ENCODE measurements around the gene LIF. TPM values are rescaled to one million over a fixed set of nuclear protein-coding genes. Genes with fewer than 3 reads are reported as not detected.

Gene LIF
- total RNA-seq, 4 donors from 2014 or later = 0.19 to 4.8 (median 1.6) TPM

DNA sequence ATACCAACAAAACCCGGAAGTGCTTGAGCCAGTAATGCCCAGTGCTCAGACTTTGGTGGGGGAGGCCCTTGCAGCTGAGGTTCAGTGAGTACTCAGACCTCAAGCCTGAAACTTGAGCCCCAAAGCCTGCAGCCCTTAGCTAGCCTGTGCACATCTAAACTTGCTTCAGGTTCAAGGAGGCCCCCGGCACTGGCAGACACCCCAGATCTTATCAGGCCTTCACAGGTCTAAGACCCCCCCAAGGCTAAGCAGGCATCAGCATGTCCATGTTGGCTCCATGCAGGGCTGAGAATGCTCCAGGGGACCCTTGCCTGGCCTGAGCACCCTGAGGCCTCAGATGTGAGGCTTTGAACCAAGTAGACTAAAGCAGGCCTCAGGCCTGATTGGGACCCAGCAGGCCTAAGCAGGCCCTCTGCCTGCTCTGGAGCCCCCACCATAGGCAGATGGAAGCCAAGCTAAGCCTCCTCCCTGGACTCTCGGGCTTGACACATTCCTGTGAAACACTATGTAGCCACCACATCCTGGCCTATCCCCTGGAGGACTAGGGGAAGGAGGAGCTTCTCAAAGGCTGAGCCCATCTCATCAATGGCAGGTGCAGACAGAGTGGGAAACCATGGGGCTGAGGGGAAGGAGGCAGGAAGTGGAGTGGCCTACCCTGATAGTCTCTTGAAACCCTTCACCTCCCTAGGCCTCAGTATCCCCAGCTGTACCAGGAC lies 43.9 kb upstream of the LIF start:
- intact Hi-C loops (cut with DNase I) = no loop called here
- peaks cover 41 to 52% (median 50%) of the 10 kb centered on the region in 4 donors for H3K4me1 ChIP-seq
- H3K27me3 ChIP-seq = no peaks in the 10 kb centered on the region
- H3K9me3 ChIP-seq = no peaks in the 10 kb centered on the region
- peaks cover 28 to 54% (median 49%) of the 10 kb centered on the region in 4 donors for H3K36me3 ChIP-seq
- H3K27ac ChIP-seq (replicated peaks in 1 of 4) = peak overlapping the region; percentile 94 to 99 (median 98)
- TF ChIP-seq EP300 (IDR thresholded peaks at IDR 0.05) = no peak
- no peak for TF ChIP-seq POLR2A (IDR thresholded peaks at IDR 0.05; ENCODE audit: low read depth)
- TF ChIP-seq POLR2AphosphoS5 (IDR thresholded peaks at IDR 0.05) = no peak
- TF ChIP-seq, protein P1, sequence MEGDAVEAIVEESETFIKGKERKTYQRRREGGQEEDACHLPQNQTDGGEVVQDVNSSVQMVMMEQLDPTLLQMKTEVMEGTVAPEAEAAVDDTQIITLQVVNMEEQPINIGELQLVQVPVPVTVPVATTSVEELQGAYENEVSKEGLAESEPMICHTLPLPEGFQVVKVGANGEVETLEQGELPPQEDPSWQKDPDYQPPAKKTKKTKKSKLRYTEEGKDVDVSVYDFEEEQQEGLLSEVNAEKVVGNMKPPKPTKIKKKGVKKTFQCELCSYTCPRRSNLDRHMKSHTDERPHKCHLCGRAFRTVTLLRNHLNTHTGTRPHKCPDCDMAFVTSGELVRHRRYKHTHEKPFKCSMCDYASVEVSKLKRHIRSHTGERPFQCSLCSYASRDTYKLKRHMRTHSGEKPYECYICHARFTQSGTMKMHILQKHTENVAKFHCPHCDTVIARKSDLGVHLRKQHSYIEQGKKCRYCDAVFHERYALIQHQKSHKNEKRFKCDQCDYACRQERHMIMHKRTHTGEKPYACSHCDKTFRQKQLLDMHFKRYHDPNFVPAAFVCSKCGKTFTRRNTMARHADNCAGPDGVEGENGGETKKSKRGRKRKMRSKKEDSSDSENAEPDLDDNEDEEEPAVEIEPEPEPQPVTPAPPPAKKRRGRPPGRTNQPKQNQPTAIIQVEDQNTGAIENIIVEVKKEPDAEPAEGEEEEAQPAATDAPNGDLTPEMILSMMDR (IDR thresholded peaks at IDR 0.05) = no peak
- DNase-seq (ENCODE audit: extremely low spot score) = no peak
- WGBS = 67% methylated on average over 2 of the region's 3 CpGs
- peak overlapping the region; percentile 76 to 99 (median 92) for H3K4me3 ChIP-seq

DNA sequence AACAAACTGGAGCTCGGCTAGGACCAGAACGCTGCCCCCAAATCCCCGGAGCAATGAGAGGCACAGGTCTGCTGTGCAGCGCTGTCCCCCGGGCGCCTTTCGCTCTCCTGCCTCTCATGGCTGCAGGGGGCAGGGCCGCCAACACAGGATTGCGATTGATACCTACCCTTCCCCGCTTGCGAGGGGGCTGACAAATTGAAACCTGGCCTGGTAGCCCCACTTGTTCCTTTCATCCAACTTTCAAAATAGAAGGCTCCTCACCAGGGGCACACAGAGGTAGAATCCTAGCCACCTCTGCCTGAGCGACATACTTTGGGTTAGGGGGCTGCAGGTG lies 43.4 kb upstream of the LIF start:
- Histone ChIP-seq H3K4me1 (peaks cover 41 to 52% (median 50%) of the 10 kb centered on the region in 4 donors), H3K27me3 (no peaks in the 10 kb centered on the region), H3K4me3 (peak overlapping the region; percentile 76 to 99 (median 92)), H3K36me3 (peaks cover 29 to 54% (median 49%) of the 10 kb centered on the region in 4 donors), H3K9me3 (no peaks in the 10 kb centered on the region), H3K27ac (replicated peaks in 1 of 4) (peak overlapping the region; percentile 94 to 99 (median 98))
- WGBS = 36% methylated on average over 5 of the region's 12 CpGs
- intact Hi-C loops (cut with DNase I) = loop anchor here (2.0 kb wide), 1 partner anchor 37 kb away; the partner anchor contains the start of gene TBC1D10A
- no peak for DNase-seq (ENCODE audit: extremely low spot score)
- TF ChIP-seq EP300 (IDR thresholded peaks at IDR 0.05) (no peak), POLR2A (IDR thresholded peaks at IDR 0.05; ENCODE audit: low read depth) (peak; percentile 51), POLR2AphosphoS5 (IDR thresholded peaks at IDR 0.05) (no peak)
- TF ChIP-seq, protein P1 (IDR thresholded peaks at IDR 0.05) = no peak

DNA sequence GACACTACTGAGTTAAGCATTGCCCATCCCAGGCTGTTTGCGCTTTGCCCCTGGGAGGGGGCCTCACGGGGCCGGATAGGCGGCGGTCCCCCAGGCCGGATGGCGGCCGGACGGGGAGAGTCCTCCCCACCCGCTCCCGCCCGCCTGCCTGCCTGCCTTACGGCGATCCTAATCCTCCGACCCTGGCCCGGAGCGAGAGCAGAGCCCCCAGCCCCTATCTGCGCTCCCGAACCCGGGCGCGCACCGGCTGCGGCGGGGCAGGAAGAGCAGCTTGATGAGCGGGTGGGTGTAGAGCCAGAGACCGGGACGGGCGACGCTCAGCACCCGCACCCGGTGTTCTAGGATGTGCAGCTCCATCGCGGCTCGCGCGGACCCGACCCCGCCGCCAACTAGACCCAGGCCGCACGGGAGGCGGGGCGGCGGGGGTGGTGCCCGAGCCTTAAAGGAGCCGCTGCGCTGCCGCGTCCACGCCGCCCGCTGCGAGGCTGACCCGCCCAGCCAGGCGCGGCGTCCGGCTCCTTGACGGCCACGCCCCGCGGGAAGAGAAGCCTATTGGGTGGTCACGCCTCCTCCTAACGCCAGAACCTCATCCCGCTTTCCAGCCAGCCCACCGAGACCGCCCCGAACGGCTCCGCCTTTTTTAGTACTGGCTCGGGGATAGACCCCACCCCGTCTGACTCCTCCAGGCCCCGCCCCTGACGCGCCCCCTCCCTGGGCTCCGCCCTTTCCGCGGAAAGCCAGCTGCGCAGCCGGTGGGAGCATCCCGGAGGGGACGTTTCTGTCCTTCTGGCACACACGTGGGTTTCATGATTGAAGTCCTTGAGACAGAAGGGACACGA lies 42.8 kb upstream of the LIF start, which contains the start of gene CASTOR1:
CASTOR1 (minus strand) TSS at position 365 of the 839 bp plus-strand sequence; CDS start at position 357, 8 bp downstream.
- Histone ChIP-seq H3K4me1 (peaks cover 41 to 52% (median 50%) of the 10 kb centered on the region in 4 donors), H3K27ac (replicated peaks in 1 of 4) (peak within 1 kb of the TSS; percentile 94 to 99 (median 98)), H3K36me3 (peaks cover 29 to 54% (median 49%) of the 10 kb centered on the region in 4 donors), H3K4me3 (peak within 1 kb of the TSS; percentile 76 to 99 (median 92)), H3K27me3 (no peaks in the 10 kb centered on the region), H3K9me3 (no peaks in the 10 kb centered on the region)
- TF ChIP-seq EP300 (IDR thresholded peaks at IDR 0.05) = no peak
- TF ChIP-seq POLR2AphosphoS5 (IDR thresholded peaks at IDR 0.05) = peak; percentile 86 to 97
- TF ChIP-seq POLR2A (IDR thresholded peaks at IDR 0.05; ENCODE audit: low read depth) = peak; percentile 65
- TF ChIP-seq, protein P1 (IDR thresholded peaks at IDR 0.05) = peak in 1 of 3 experiments; percentile 6
- DNase-seq (ENCODE audit: extremely low spot score) = peak; percentile 100
- intact Hi-C loops (cut with DNase I) = loop anchor here (2.0 kb wide), 1 partner anchor 37 kb away; the partner anchor contains the start of gene TBC1D10A
- WGBS = 1% methylated on average over 37 of the region's 85 CpGs

DNA sequence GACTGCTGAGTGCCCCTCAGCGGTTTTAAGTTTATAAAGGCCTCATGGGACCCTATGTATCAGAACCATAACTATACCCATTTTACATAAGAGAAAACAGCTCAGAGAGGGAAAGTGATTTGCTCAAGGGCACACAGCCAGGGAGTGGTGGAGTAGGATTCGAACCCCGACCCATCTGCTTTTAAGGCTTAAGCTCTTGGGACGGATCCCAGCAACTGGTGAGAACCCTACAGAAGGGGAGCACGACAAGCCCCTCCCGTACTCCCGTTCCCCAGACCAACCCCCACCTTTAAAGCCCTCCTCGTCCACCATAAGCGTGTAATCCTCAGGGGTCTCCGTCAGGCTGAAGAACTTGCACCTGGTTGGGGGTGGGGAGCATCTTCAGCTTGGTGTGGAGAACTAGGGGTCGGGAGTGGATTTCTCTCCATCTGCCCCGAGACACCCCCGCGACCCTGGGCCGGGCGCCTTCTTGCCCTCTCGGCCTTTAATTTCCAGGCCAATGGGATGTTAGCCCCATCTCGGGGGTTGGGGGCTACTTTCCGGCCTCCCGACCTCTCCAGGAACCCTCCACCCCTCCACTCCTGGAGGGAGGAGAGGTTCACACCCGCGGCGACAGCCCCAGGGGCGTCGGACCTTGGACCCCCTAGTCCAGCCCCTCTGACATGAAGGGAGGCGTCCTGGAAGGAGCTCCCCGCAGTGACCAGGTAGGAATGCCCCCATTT lies 42.0 kb upstream of the LIF start:
- peak overlapping the region; percentile 94 to 99 (median 98) for H3K27ac ChIP-seq (replicated peaks in 1 of 4)
- TF ChIP-seq EP300 (IDR thresholded peaks at IDR 0.05) (no peak), POLR2AphosphoS5 (IDR thresholded peaks at IDR 0.05) (no peak), POLR2A (IDR thresholded peaks at IDR 0.05; ENCODE audit: low read depth) (no peak)
- TF ChIP-seq, protein P1 (IDR thresholded peaks at IDR 0.05) = no peak
- H3K4me3 ChIP-seq = peak overlapping the region; percentile 76 to 99 (median 92)
- H3K4me1 ChIP-seq = peaks cover 41 to 52% (median 50%) of the 10 kb centered on the region in 4 donors
- H3K36me3 ChIP-seq = peaks cover 21 to 54% (median 46%) of the 10 kb centered on the region in 4 donors
- intact Hi-C loops (cut with DNase I) = loop anchor here (1.0 to 2.0 kb wide), 2 partner anchors 38 to 98 kb away; partner anchors contain the start of gene TBC1D10A
- no peaks in the 10 kb centered on the region for H3K27me3 ChIP-seq
- 24% methylated on average over 18 of the region's 27 CpGs for WGBS
- DNase-seq (ENCODE audit: extremely low spot score) = no peak
- H3K9me3 ChIP-seq = no peaks in the 10 kb centered on the region

All from esophagus muscularis mucosa (tissue), 4 donors.